GM18508 (cell line): ENCODE data around the gene DIDO1.

Experiments
- ATAC-seq: cut with Tn5 transposase; IDR thresholded peaks from one replicate; pipeline ENCODE4 v1.9.1; 2021; ENCODE audit warnings: moderate number of reproducible peaks; ENCODE audit not compliant: insufficient read depth, unreplicated experiment

Gene DIDO1

GRCh38 chr20:62914436-62914835, 11.9 kb downstream of the DIDO1 start:
- ATAC-seq, result no peak

- ATAC-seq, result no peak
These were observed 13.2 kb downstream of the DIDO1 start for GRCh38 chr20:62913043-62913630.

GRCh38 chr20:62911701-62912280, 14.5 kb downstream of the DIDO1 start:
- no peak for ATAC-seq

GRCh38 chr20:62910777-62911497, 15.4 kb downstream of the DIDO1 start:
- ATAC-seq, result no peak

- ATAC-seq, result no peak
These were observed 16.0 kb downstream of the DIDO1 start for GRCh38 chr20:62910217-62910766.

- no peak for ATAC-seq
These were observed 17.1 kb downstream of the DIDO1 start for GRCh38 chr20:62908971-62909791.

- ATAC-seq, result no peak
These were observed 18.7 kb downstream of the DIDO1 start for GRCh38 chr20:62907384-62908317.

GRCh38 chr20:62906647-62907375, 19.5 kb downstream of the DIDO1 start:
- ATAC-seq, result no peak

- no peak for ATAC-seq
These were observed 20.1 kb downstream of the DIDO1 start for GRCh38 chr20:62906209-62906608.

GRCh38 chr20:62905536-62906117, 20.7 kb downstream of the DIDO1 start:
- no peak for ATAC-seq

- ATAC-seq, result no peak
These were observed 23.2 kb downstream of the DIDO1 start for GRCh38 chr20:62902926-62903615.

GRCh38 chr20:62901891-62902290, 24.4 kb downstream of the DIDO1 start:
- ATAC-seq, result no peak

GRCh38 chr20:62900692-62901584, 25.4 kb downstream of the DIDO1 start:
- no peak for ATAC-seq

GRCh38 chr20:62900052-62900691, 26.1 kb downstream of the DIDO1 start:
- ATAC-seq, result no peak

GRCh38 chr20:62899633-62900051, 26.7 kb downstream of the DIDO1 start:
- ATAC-seq, result no peak

- no peak for ATAC-seq
These were observed 27.2 kb downstream of the DIDO1 start for GRCh38 chr20:62898970-62899632.
